ENCODE data around the gene SPTSSA. TPM values are rescaled to one million over a fixed set of nuclear protein-coding genes. Genes with fewer than 3 reads are reported as not detected.

Gene SPTSSA, protein sequence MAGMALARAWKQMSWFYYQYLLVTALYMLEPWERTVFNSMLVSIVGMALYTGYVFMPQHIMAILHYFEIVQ
- total RNA-seq, result 8.3 and 13.9 TPM in 2 replicates

DNA sequence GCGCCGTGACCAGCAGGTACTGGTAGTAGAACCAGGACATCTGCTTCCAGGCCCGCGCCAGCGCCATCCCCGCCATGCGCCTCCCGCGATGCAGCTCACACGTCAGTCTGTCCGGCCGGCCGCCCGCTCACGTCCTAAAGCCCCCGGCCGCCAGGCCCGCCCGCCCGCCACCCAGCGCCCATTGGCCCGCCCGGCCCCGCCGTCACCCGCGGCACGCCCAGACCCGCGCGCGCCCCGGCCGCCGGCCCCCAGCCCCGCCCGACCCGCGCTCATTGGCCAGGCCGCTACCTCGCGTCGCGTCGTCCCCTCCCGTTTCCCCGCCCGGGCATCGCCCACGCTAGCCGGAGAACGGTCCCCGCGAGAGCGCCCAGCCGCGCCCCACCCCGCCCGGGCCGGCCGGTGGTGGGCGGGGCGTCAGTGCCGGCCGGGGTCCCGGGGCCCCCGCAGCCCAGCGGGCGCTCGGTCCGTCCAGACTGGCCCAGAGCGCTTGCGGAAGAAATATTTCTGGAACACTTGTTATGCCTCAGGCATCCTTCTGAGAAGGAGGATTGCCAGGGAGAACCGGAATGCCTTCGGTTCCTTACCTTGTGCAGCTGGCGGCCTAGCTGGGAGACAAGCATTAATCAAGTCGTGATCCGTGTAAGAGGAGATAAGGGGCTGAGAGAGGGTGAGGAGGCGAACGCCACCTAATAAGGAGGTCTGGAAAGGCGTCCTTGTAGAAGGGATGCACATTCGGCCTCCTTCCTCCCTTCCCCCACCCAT is at the start of gene SPTSSA:
SPTSSA (minus strand) TSS at position 109 of the 762 bp plus-strand sequence; CDS start at position 76, 33 bp downstream.

Other genes starting within 250 kb of the SPTSSA start
- 31.1 and 37.9 TPM in 2 replicates for gene EAPP, start 77.5 kb upstream of the SPTSSA start, total RNA-seq
- gene SNX6, start 167.9 kb upstream of the SPTSSA start, total RNA-seq, result 142 and 165 TPM in 2 replicates

All from placental pericyte (primary cell).